Measurements from ENCODE around the gene MYO3B.

DNA sequence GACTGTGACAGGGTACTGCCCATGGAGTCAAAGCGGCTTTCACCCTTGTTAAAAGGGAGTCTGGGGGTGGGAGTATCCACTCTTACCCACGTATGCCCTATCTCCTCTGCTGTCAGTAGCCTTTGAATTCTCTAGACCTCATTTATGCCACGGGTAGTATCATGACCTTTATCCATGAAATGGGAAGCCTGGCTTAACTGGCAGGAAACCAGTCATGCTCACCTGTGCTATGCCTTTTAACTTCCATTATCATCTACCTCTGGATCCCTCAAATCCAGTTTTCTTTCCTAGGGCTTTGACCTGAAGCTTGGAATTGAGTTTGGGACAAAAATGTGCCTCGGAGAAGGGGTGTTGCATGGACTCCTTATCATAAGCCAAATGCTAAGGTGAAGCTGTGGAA is 30.0 kb downstream of the MYO3B start:
- TF ChIP-seq, protein P1, sequence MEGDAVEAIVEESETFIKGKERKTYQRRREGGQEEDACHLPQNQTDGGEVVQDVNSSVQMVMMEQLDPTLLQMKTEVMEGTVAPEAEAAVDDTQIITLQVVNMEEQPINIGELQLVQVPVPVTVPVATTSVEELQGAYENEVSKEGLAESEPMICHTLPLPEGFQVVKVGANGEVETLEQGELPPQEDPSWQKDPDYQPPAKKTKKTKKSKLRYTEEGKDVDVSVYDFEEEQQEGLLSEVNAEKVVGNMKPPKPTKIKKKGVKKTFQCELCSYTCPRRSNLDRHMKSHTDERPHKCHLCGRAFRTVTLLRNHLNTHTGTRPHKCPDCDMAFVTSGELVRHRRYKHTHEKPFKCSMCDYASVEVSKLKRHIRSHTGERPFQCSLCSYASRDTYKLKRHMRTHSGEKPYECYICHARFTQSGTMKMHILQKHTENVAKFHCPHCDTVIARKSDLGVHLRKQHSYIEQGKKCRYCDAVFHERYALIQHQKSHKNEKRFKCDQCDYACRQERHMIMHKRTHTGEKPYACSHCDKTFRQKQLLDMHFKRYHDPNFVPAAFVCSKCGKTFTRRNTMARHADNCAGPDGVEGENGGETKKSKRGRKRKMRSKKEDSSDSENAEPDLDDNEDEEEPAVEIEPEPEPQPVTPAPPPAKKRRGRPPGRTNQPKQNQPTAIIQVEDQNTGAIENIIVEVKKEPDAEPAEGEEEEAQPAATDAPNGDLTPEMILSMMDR (IDR thresholded peaks at IDR 0.05): no peak
- TF ChIP-seq POLR2AphosphoS5 (IDR thresholded peaks at IDR 0.05): no peak
